ENCODE results near the gene KLHDC4. TPM values are rescaled to one million over a fixed set of nuclear protein-coding genes. Genes with fewer than 3 reads are reported as not detected.

The KLHDC4 gene
- total and polyA plus RNA-seq, 2 of the 4 experiments (the other 2 are of a cell fraction) = 13.6 to 19.0 TPM

- ATAC-seq (ENCODE audit: low read depth) (peak; percentile 87), DNase-seq (peak; percentile 97)
- in situ Hi-C loops (cut with MboI; ENCODE audit: low sequenced_read_pairs) (no loop called here), intact Hi-C loops (cut with micrococcal nuclease) (no loop called here), dilution Hi-C loops (cut with HindIII; ENCODE audit: low sequenced_read_pairs, unreplicated experiment) (no loop called here)
- Histone ChIP-seq H2BK15ac (ENCODE audit: low read depth, low read length) (no peak overlapping the region), H2BK5ac (ENCODE audit: low read depth, low read length, poor library complexity, severe bottlenecking) (no peak overlapping the region), H3K14ac (replicated peaks; ENCODE audit: low read depth, low read length) (no peak overlapping the region), H3K4ac (ENCODE audit: low read depth, low read length) (no peak overlapping the region), H2AK9ac (replicated peaks; ENCODE audit: low read depth, low read length, poor library complexity) (peak overlapping the region; percentile 38), H2AK5ac (ENCODE audit: low read depth, low read length) (no peak overlapping the region), H4K20me1 (ENCODE audit: insufficient read depth, low read length) (peaks cover 29% of the 10 kb centered on the region), H4K8ac (ENCODE audit: low read depth in 2 of 2, low read length in 2 of 2) (no peak overlapping the region), H4K91ac (ENCODE audit: insufficient read depth, low read depth, low read length) (no peak overlapping the region), H2BK20ac (ENCODE audit: low read depth, low read length) (no peak overlapping the region), H3K36me3 (ENCODE audit: control insufficient read depth, insufficient read depth, low read length) (0 out of 2 replicates have a peak, but pooled peaks cover 4% of the 10 kb centered on the region), H3K4me3 (ENCODE audit: insufficient read depth, low read depth, low read length) (no peak overlapping the region), H3K27ac (ENCODE audit: insufficient read depth, low read length) (no peak overlapping the region), H3K18ac (ENCODE audit: low read depth, low read length) (no peak overlapping the region), H3K4me1 (ENCODE audit: control insufficient read depth, insufficient read depth, low read length) (peaks cover 10% of the 10 kb centered on the region; the same call in 1 of the 2 replicates), H2BK120ac (ENCODE audit: low read depth, low read length) (no peak overlapping the region), H3K79me1 (ENCODE audit: low read depth in 1 of 2, low read length in 2 of 2) (peaks cover 11 to 38% of the 10 kb centered on the region in 2 experiments; a peak in 3 of 4 replicates), H3K27me3 (ENCODE audit: control insufficient read depth, insufficient read depth, low read length) (no peaks in the 10 kb centered on the region), H3K9ac (ENCODE audit: low read depth, low read length) (no peak overlapping the region), H3K23ac (ENCODE audit: low read depth, low read length) (no peak overlapping the region), H3K4me2 (ENCODE audit: low read depth, low read length) (no peak overlapping the region), H4K5ac (ENCODE audit: low read depth, low read length) (no peak overlapping the region), H2AFZ (replicated peaks; ENCODE audit: low read length, poor library complexity) (peak overlapping the region; percentile 8), H3K56ac (ENCODE audit: extremely low read depth, insufficient read depth, low read length) (no peak overlapping the region), H3K9me1 (ENCODE audit: insufficient read depth, low read length) (peaks cover 12% of the 10 kb centered on the region; the same call in 1 of the 2 replicates), H3K9me3 (ENCODE audit: control insufficient read depth, insufficient read depth, low read length) (no peaks in the 10 kb centered on the region)
- BruUV-seq (replicated peaks) = no TSS peak
- POLR2A ChIA-PET (ENCODE audit: unreplicated experiment) = no interaction called here
- CTCF ChIA-PET = no interaction called here
- no peak for TF ChIP-seq SMC3 (IDR thresholded peaks at IDR 0.05; ENCODE audit: low read depth, low read length)
- TF ChIP-seq MXI1 (IDR thresholded peaks at IDR 0.05; ENCODE audit: borderline replicate concordance, low read depth, low read length) = peak; percentile 93
- no peak for TF ChIP-seq FOS (IDR thresholded peaks at IDR 0.05; ENCODE audit: low read depth, low read length)
- TF ChIP-seq POLR2A (IDR thresholded peaks at IDR 0.05; ENCODE audit: low read depth, low read length) = no peak
- TF ChIP-seq BHLHE40 (IDR thresholded peaks at IDR 0.05; ENCODE audit: low read depth, low read length) = peak; percentile 98
- peak; percentile 37; the same call in 1 of the 2 replicates for TF ChIP-seq CEBPB (IDR thresholded peaks at IDR 0.05; ENCODE audit: low read depth, low read length)
- TF ChIP-seq RCOR1 (IDR thresholded peaks at IDR 0.05; ENCODE audit: insufficient replicate concordance, low read length) = peak; percentile 78
- no peak for TF ChIP-seq CHD1 (IDR thresholded peaks at IDR 0.05; ENCODE audit: low read depth, low read length)
- TF ChIP-seq CTCF (conservative IDR thresholded peaks at IDR 0.05; ENCODE audit: low read depth, low read length) = no peak
- TF ChIP-seq ELK1 (IDR thresholded peaks at IDR 0.05; ENCODE audit: borderline replicate concordance, low read depth, low read length) = no peak
- peak; percentile 42; the same call in 1 of the 2 replicates for TF ChIP-seq USF2 (IDR thresholded peaks at IDR 0.05; ENCODE audit: low read depth, low read length)
- TF ChIP-seq RAD21 (IDR thresholded peaks at IDR 0.05; ENCODE audit: low read length) = no peak
- no peak for TF ChIP-seq MAZ (IDR thresholded peaks at IDR 0.05; ENCODE audit: borderline replicate concordance, low read depth, low read length)
- no peak for TF ChIP-seq MAFK (IDR thresholded peaks at IDR 0.05; ENCODE audit: low read depth, low read length)
- TF ChIP-seq RFX5 (IDR thresholded peaks at IDR 0.05; ENCODE audit: low read depth, low read length) = no peak
- no peak for TF ChIP-seq NFE2L2 (IDR thresholded peaks at IDR 0.05; ENCODE audit: low read depth, low read length)
- WGBS, 2 experiments (ENCODE audit: extremely low coverage in 2 of 2, insufficient read length in 1 of 2) = 36 to 100% methylated on average over 1 to 3 of the region's 12 CpGs
Observed at GRCh38 chr16:87723226-87723623, 42.6 kb downstream of the KLHDC4 start.

Measured in IMR-90 (cell line).